Mesenchymal stem cell (in vitro differentiated cells and primary cell): ENCODE measurements around the gene MRPL42.
"Not testable (repeated sequence)": the region's sequence is repeated elsewhere in the genome, so short reads cannot be mapped to it uniquely, and the experiment has no call there.

Source experiments
- DNase-seq: peaks from one replicate; pipeline ENCODE4 v3.0.0-alpha.2; 2013
- H2AFZ ChIP-seq: one replicate; pipeline ENCODE4 v1.6.1; 2013; ENCODE audit warnings: low read depth, mild to moderate bottlenecking, control low read depth, inconsistent platforms, low read length, moderate library complexity
- H2AK5ac ChIP-seq: 2 replicates; pipeline ENCODE4 v1.6.1; 2013; ENCODE audit warnings: low read length, moderate library complexity, mild to moderate bottlenecking, inconsistent platforms; ENCODE audit not compliant: severe bottlenecking
- H2BK120ac ChIP-seq: one replicate; pipeline ENCODE4 v1.6.1; 2013; ENCODE audit warnings: low read depth, mild to moderate bottlenecking, inconsistent platforms, low read length, moderate library complexity
- H2BK12ac ChIP-seq, 2 experiments: one replicate each; pipeline ENCODE4 v1.6.1; 2013; ENCODE audit warnings: inconsistent platforms in 2 of 2, low read length in 2 of 2, mild to moderate bottlenecking in 2 of 2, moderate library complexity in 2 of 2, control low read depth in 1 of 2
- H2BK15ac ChIP-seq: one replicate; pipeline ENCODE4 v1.6.1; 2013; ENCODE audit warnings: mild to moderate bottlenecking, low read depth, inconsistent platforms; ENCODE audit not compliant: poor library complexity, severe bottlenecking
- H2BK5ac ChIP-seq: 2 replicates; pipeline ENCODE4 v1.6.1; 2013; ENCODE audit warnings: low read depth, mild to moderate bottlenecking, low read length, control low read depth, inconsistent platforms; ENCODE audit not compliant: poor library complexity, severe bottlenecking
- H3K14ac ChIP-seq, 2 experiments: one replicate each; pipeline ENCODE4 v1.6.1; 2013; ENCODE audit warnings: inconsistent platforms in 2 of 2, low read length in 2 of 2, control low read depth in 1 of 2, mild to moderate bottlenecking in 1 of 2, moderate library complexity in 1 of 2
- H3K18ac ChIP-seq, 2 experiments: one replicate each; pipeline ENCODE4 v1.6.1; 2013; ENCODE audit warnings: inconsistent platforms in 2 of 2, low read length in 2 of 2, control low read depth in 1 of 2, low read depth in 1 of 2, mild to moderate bottlenecking in 1 of 2
- H3K23ac ChIP-seq, 2 experiments: one replicate each; pipeline ENCODE4 v1.6.1; 2013; ENCODE audit warnings: inconsistent platforms in 2 of 2, low read length in 2 of 2, mild to moderate bottlenecking in 2 of 2, moderate library complexity in 2 of 2, control low read depth in 1 of 2
- H3K27ac ChIP-seq: 2 replicates; pipeline ENCODE4 v1.5.1; 2013; ENCODE audit warnings: mild to moderate bottlenecking, moderate library complexity, low read length, control low read depth, inconsistent platforms; ENCODE audit not compliant: poor library complexity, severe bottlenecking
- H3K27me3 ChIP-seq, 2 experiments: 2 replicates each; pipeline versions ENCODE4 v1.6.1 to v1.7.0; 2013; ENCODE audit warnings: low read length in 2 of 2, mild to moderate bottlenecking in 2 of 2, moderate library complexity in 2 of 2, control low read depth in 1 of 2, inconsistent platforms in 1 of 2; ENCODE audit not compliant: control insufficient read depth in 1 of 2, insufficient read depth in 1 of 2
- H3K36me3 ChIP-seq, 2 experiments: 2 replicates each; pipeline versions ENCODE4 v1.6.1 to v1.7.0; 2013; ENCODE audit warnings: low read length in 2 of 2, control low read depth in 1 of 2, inconsistent platforms in 1 of 2, low read depth in 1 of 2, mild to moderate bottlenecking in 1 of 2; ENCODE audit not compliant: insufficient read depth in 2 of 2, control insufficient read depth in 1 of 2
- H3K4ac ChIP-seq, 2 experiments: one replicate each; pipeline ENCODE4 v1.6.1; 2013; ENCODE audit warnings: inconsistent platforms in 2 of 2, low read length in 2 of 2, mild to moderate bottlenecking in 2 of 2, moderate library complexity in 2 of 2, control low read depth in 1 of 2, low read depth in 1 of 2
- H3K4me1 ChIP-seq: 2 replicates; pipeline ENCODE4 v1.6.1; 2013; ENCODE audit warnings: low read depth, low read length, control low read depth; ENCODE audit not compliant: control insufficient read depth, insufficient read depth
- H3K4me2 ChIP-seq: 2 replicates; pipeline ENCODE4 v1.6.1; 2013; ENCODE audit warnings: low read length, mild to moderate bottlenecking, inconsistent platforms; ENCODE audit not compliant: poor library complexity, severe bottlenecking
- H3K4me3 ChIP-seq, 2 experiments: 2 replicates each; pipeline versions ENCODE4 v1.5.1 to v1.7.0; 2013; ENCODE audit warnings: low read length in 2 of 2, mild to moderate bottlenecking in 2 of 2, control low read depth in 1 of 2, low read depth in 1 of 2; ENCODE audit not compliant: insufficient read depth in 1 of 2
- H3K79me1 ChIP-seq: replicated peaks from 2 replicates; pipeline ENCODE4 v1.6.1; 2013; ENCODE audit warnings: mild to moderate bottlenecking, control low read depth, low read length, inconsistent platforms; ENCODE audit not compliant: poor library complexity, severe bottlenecking
- H3K9ac ChIP-seq: 2 replicates; pipeline ENCODE4 v1.7.0; 2013; ENCODE audit warnings: mild to moderate bottlenecking, low read length, moderate library complexity
- H3K9me3 ChIP-seq: 2 replicates; pipeline ENCODE4 v1.7.0; 2013; ENCODE audit warnings: mild to moderate bottlenecking, low read length; ENCODE audit not compliant: control insufficient read depth
- H4K8ac ChIP-seq: one replicate; pipeline ENCODE4 v1.6.1; 2013; ENCODE audit warnings: inconsistent platforms, mild to moderate bottlenecking, low read length, moderate library complexity
- H4K91ac ChIP-seq: one replicate; pipeline ENCODE4 v1.6.1; 2013; ENCODE audit warnings: mild to moderate bottlenecking, low read length, inconsistent platforms
- WGBS: methylation state at CpG from one replicate; pipeline ENCODE4 v1.1.7; 2013; ENCODE audit warnings: mixed read lengths; 5-methylcytosine and 5-hydroxymethylcytosine counted together

The MRPL42 gene

GRCh38 chr12:93483151-93483807, 16.0 kb downstream of the MRPL42 start:
- 100% methylated on average over 2 of the region's 4 CpGs for WGBS
- no peak overlapping the region for H2BK120ac ChIP-seq

DNA sequence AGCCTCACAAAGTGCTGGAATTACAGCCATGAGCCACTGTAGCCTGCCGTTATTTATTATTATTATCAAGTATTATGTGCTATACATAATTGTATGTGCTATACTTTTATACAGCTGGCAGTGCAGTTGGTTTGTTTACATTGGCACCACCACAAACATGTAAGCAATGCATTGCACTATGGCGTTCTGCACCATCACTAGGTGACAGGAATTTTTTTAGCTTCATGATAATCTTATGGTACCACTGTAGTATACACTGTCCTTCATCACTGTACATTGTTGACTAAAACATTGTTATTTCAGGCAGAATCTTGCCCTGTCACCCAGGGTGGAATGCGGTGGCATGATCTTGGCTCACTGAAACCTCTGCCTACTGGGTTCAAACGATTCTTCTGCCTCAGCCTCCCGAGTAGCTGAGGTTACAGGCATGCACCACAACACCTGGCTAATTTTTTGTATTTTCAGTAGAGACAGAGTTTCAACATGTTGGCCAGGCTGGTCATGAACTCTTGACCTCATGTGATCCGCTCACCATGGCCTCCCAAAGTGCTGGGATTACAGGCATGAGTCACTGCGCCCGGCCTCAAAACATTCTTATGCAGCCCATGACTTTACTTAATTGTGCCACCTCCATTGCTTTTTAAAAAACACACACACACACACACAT, 17.1 kb downstream of the MRPL42 start:
- DNase-seq = peak; percentile 71
- Histone ChIP-seq H3K27ac (no peak overlapping the region), H3K4ac (no peak overlapping the region), H2BK120ac (no peak overlapping the region), H3K79me1 (peaks cover 20% of the 10 kb centered on the region), H4K8ac (no peak overlapping the region), H2BK5ac (no peak overlapping the region), H2BK15ac (no peak overlapping the region), H3K4me2 (no peak overlapping the region), H4K91ac (no peak overlapping the region), H3K36me3 (peaks cover 25 to 80% of the 10 kb centered on the region in 2 experiments), H3K23ac (no peak overlapping the region), H2AK5ac (no peak overlapping the region), H3K27me3 (no peaks in the 10 kb centered on the region), H2BK12ac (no peak overlapping the region), H2AFZ (no peak overlapping the region), H3K4me3 (no peak overlapping the region), H3K9ac (no peak overlapping the region), H3K14ac (no peak overlapping the region), H3K9me3 (no peaks in the 10 kb centered on the region), H3K18ac (no peak overlapping the region), H3K4me1 (peaks cover 8% of the 10 kb centered on the region)
- 41% methylated on average over 6 of the region's 8 CpGs for WGBS

More at GRCh38 chr12:93483151-93483807, 16.0 kb downstream of the MRPL42 start:
- no peak overlapping the region for H2BK15ac ChIP-seq
- H3K4me2 ChIP-seq = no peak overlapping the region
- no peak overlapping the region for H2BK12ac ChIP-seq
- H3K18ac ChIP-seq = no peak overlapping the region
- H4K8ac ChIP-seq = no peak overlapping the region
- H3K79me1 ChIP-seq = peaks cover 21% of the 10 kb centered on the region
- no peaks in the 10 kb centered on the region for H3K27me3 ChIP-seq
- H2AFZ ChIP-seq = no peak overlapping the region
- H3K9ac ChIP-seq = no peak overlapping the region
- H4K91ac ChIP-seq = no peak overlapping the region
- H3K36me3 ChIP-seq = peaks cover 25 to 79% of the 10 kb centered on the region in 2 experiments
- H3K4me3 ChIP-seq = no peak overlapping the region
- no peak for DNase-seq
- H2AK5ac ChIP-seq = no peak overlapping the region
- H3K23ac ChIP-seq = no peak overlapping the region
- no peak overlapping the region for H2BK5ac ChIP-seq
- no peak overlapping the region for H3K4ac ChIP-seq
- H3K14ac ChIP-seq = peak overlapping the region in 1 of 2 experiments; percentile 8
- H3K9me3 ChIP-seq = no peaks in the 10 kb centered on the region
- H3K27ac ChIP-seq = no peak overlapping the region
- H3K4me1 ChIP-seq = peaks cover 8% of the 10 kb centered on the region

DNA sequence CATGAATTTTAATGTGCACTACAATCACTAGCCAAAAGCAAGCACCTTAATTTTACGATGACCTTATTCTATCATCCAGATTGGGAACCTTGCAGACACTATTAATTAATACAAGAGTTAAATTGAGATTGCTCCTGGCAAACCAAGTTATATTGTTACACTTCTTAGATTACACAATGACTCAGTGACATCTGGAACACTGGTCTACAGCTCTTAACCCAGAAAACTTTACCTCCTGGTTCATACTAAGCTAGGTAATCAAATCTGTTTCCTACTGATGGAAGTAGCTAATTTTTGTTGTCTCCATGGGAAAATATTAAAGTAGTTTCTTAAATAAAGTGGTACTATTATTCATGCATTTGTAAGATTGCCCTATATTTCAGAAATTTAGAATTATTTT, 25.5 kb downstream of the MRPL42 start:
- not testable (repeated sequence) for H3K4ac ChIP-seq

DNA sequence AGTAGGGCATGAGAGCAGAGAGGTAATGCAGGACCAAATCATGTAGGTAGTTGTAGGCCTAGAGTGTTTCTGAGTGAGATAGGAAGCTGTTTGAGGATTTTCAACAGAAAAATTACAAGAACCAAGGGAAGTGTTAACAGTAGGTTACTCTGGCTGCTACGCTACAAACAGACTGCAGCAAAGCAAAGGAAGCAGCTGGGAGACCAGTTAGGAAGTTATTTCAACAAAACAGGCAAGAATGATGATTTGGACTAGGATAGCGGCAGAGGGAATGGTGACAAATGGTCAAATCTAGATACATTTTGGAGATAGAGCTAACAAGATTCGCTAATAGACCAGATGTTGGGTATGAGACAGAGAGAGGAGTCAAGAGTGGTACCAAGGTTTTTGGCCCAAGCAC, 26.8 kb downstream of the MRPL42 start:
- no peaks in the 10 kb centered on the region for H3K27me3 ChIP-seq
- over 99% methylated on average over 3 of the region's 3 CpGs for WGBS

More for the DNA sequence above, 25.5 kb downstream of the MRPL42 start:
- H3K36me3 ChIP-seq = peaks cover 6 to 65% of the 10 kb centered on the region in 2 experiments
- not testable (repeated sequence) for H3K9ac ChIP-seq, H3K9me3 ChIP-seq, H2AK5ac ChIP-seq, H3K14ac ChIP-seq, H2AFZ ChIP-seq, H3K4me3 ChIP-seq, H2BK12ac ChIP-seq, H2BK120ac ChIP-seq, H3K27ac ChIP-seq, H4K8ac ChIP-seq, H3K4me1 ChIP-seq, H2BK15ac ChIP-seq, H3K23ac ChIP-seq, H4K91ac ChIP-seq, DNase-seq, H3K27me3 ChIP-seq, H3K18ac ChIP-seq, H3K4me2 ChIP-seq, H2BK5ac ChIP-seq
- no CpG with 5 or more reads among the region's 1 CpG for WGBS
- H3K79me1 ChIP-seq = peaks cover 14% of the 10 kb centered on the region

More for the DNA sequence above, 26.8 kb downstream of the MRPL42 start:
- no peak overlapping the region for H3K9ac ChIP-seq
- no peak overlapping the region for H3K27ac ChIP-seq
- no peak overlapping the region for H3K4ac ChIP-seq
- H2BK5ac ChIP-seq = no peak overlapping the region
- peaks cover 2 to 52% of the 10 kb centered on the region in 2 experiments for H3K36me3 ChIP-seq
- H2AK5ac ChIP-seq = no peak overlapping the region
- H3K23ac ChIP-seq = no peak overlapping the region
- no peak overlapping the region for H2BK120ac ChIP-seq
- no peaks in the 10 kb centered on the region for H3K9me3 ChIP-seq
- H2BK15ac ChIP-seq = no peak overlapping the region
- H3K4me2 ChIP-seq = no peak overlapping the region
- H2BK12ac ChIP-seq = no peak overlapping the region
- no peak overlapping the region for H2AFZ ChIP-seq
- no peaks in the 10 kb centered on the region for H3K4me1 ChIP-seq
- no peak overlapping the region for H4K8ac ChIP-seq
- peaks cover 13% of the 10 kb centered on the region for H3K79me1 ChIP-seq
- H3K14ac ChIP-seq = no peak overlapping the region
- no peak for DNase-seq
- H3K18ac ChIP-seq = no peak overlapping the region
- H3K4me3 ChIP-seq = no peak overlapping the region
- no peak overlapping the region for H4K91ac ChIP-seq
